ENCODE measurements around the gene LDLRAD4. TPM values are rescaled to one million over a fixed set of nuclear protein-coding genes. Genes with fewer than 3 reads are reported as not detected.
"Not testable (repeated sequence)": the region's sequence is repeated elsewhere in the genome, so short reads cannot be mapped to it uniquely, and the experiment has no call there.

LDLRAD4 gene
- total RNA-seq, 1 experiment from 2014 or later: 0.68 TPM

DNA sequence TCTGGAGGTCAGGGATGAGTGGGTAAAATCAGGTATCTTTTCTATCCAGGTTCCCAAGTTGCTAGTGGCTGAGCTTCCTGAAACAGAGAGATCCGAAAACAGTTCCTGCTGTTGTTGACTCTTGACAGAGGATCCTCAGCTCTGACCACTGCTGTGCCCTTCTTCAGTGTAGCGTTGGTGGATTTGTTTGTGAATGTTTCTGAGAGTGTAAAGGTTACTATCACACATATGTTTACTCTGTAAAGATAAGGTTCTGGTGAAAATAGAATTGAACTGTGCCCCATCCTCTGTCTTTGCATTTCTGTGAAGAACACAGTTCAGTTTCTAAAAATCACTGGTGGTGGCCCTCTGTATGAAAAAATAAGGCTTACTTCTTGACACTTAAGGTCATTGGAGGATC lies 119.8 kb downstream of the LDLRAD4 start:
- Histone ChIP-seq H3K27me3 (replicated peaks) (no peaks in the 10 kb centered on the region), H3K4me3 (no peak overlapping the region), H3K27ac (no peak overlapping the region), H3K9me3 (replicated peaks) (no peaks in the 10 kb centered on the region), H3K4me1 (replicated peaks) (no peaks in the 10 kb centered on the region), H3K36me3 (no peaks in the 10 kb centered on the region)
- DNase-seq (ENCODE audit: low read depth in 1 of 2, low spot score in 2 of 2): no peak

DNA sequence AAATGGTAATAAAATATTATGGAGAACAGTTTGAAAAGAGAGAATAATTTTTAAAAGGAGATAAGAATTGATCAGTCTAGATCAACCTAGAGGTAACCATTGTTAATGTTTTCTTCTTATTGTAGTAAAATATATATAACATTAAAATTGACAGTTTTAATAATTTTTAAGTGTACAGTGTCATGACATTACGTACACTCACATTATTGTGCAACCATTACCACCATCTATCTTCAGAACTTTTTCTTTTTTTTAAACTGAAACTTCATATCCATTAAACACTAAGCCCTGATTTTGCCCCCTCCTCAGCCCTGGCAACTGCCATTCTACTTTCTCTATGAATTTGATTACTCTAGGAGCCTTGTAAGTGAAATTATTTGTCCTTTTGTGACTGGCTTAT lies 121.1 kb downstream of the LDLRAD4 start:
- Histone ChIP-seq H3K4me1 (replicated peaks) (no peaks in the 10 kb centered on the region), H3K36me3 (no peaks in the 10 kb centered on the region), H3K9me3 (replicated peaks) (no peaks in the 10 kb centered on the region), H3K27me3 (replicated peaks) (no peaks in the 10 kb centered on the region), H3K27ac (no peak overlapping the region), H3K4me3 (no peak overlapping the region)
- DNase-seq (ENCODE audit: low read depth in 1 of 2, low spot score in 2 of 2): no peak

DNA sequence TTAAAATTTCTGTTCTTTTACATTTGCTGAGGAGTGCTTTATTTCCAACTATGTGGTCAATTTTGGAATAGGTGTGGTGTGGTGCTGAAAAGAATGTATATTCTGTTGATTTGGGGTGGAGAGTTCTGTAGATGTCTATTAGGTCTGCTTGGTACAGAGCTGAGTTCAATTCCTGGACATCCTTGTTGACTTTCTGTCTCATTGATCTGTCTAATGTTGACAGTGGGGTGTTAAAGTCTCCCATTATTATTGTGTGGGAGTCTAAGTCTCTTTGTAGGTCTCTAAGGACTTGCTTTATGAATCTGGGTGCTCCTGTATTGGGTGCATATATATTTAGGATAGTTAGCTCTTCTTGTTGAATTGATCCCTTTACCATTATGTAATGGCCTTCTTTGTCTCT lies 127.9 kb downstream of the LDLRAD4 start:
- not testable (repeated sequence) for H3K27me3 ChIP-seq (replicated peaks); DNase-seq (ENCODE audit: low read depth in 1 of 2, low spot score in 2 of 2); H3K9me3 ChIP-seq (replicated peaks); H3K4me3 ChIP-seq; H3K4me1 ChIP-seq (replicated peaks); H3K27ac ChIP-seq; H3K36me3 ChIP-seq

DNA sequence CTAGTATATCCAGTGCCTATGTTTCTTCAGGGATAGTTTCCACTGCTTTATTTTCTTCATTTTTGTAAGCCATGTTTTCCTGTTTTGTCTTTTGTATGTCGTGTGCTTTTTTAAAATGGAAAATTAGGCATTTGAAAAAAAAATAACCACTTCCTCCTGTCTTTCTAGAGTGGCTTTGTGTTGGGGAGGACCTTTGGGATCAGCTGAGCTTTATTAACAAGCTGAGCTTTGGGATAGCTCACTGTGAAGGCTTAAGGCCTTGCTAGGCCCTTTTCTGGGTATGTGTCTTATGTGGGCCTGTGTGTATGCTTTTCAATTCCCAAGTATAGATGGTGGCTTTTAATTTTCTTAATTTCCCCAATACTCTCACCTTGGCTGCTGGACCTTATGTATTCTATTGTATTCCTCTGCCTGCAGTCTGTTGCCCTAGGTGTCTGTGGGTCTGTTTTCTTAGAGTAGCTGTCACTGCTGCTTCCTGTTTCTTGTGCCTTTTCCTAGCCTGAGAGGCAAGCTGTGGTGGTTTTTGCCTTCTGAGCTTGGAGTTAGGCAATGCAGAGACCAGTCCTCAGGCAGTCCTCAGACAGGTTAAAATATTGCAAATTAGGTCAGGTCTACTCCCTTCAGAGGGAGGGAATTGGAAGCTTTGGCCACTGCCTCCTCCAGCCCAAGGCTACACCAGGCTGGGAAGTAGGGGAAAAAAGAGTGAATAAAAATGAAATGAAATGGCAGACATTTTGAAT lies 134.7 kb downstream of the LDLRAD4 start:
- no peaks in the 10 kb centered on the region for H3K27me3 ChIP-seq (replicated peaks)
- no peak for DNase-seq (ENCODE audit: low read depth in 1 of 2, low spot score in 2 of 2)
- H3K36me3 ChIP-seq: no peaks in the 10 kb centered on the region
- no peaks in the 10 kb centered on the region for H3K9me3 ChIP-seq (replicated peaks)
- H3K4me3 ChIP-seq: no peak overlapping the region
- H3K27ac ChIP-seq: no peak overlapping the region
- H3K4me1 ChIP-seq (replicated peaks): no peaks in the 10 kb centered on the region

DNA sequence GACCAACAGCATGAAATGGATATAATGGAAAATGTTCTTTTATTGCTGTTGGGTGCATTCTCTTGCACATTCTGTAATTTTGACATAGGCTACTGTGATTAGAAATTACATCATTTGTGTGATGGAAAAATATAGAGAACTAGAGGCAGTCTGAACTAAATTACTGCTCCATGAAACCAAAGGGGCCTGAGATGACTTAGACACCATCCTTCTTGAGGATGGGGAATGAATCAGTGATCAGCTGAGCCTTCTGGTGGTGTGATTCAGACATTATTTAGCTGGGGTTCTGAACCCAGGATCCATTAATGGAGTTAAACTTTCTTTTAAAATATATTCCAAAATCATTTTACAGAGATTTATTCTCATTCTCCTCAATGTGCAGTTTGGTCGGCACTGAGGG lies 135.8 kb downstream of the LDLRAD4 start:
- DNase-seq (ENCODE audit: low read depth in 1 of 2, low spot score in 2 of 2): no peak
- H3K27ac ChIP-seq: no peak overlapping the region
- H3K27me3 ChIP-seq (replicated peaks): no peaks in the 10 kb centered on the region
- H3K4me3 ChIP-seq: no peak overlapping the region
- no peaks in the 10 kb centered on the region for H3K9me3 ChIP-seq (replicated peaks)
- H3K36me3 ChIP-seq: no peaks in the 10 kb centered on the region
- no peaks in the 10 kb centered on the region for H3K4me1 ChIP-seq (replicated peaks)

DNA sequence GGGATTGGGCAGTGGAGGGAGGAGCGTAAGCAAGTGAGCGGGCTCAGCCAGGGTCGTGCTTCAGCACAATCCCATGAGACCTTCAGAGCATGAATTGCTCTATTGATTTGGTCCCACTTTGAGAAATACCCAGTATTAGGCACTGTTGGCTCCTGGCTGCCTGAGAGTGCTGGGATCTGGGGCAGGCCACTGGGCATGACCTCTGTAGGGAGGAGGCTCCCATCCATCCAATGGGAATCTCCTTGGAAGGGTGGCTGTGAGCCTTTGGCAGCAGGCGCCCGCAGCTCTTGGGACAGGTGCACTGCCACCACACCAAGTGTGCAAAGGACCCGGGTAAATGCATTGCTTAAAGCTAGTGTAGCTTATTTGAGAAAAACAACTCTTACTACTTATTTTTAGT lies 137.5 kb downstream of the LDLRAD4 start:
- Histone ChIP-seq H3K4me1 (replicated peaks) (no peaks in the 10 kb centered on the region), H3K27ac (no peak overlapping the region), H3K4me3 (no peak overlapping the region), H3K27me3 (replicated peaks) (no peaks in the 10 kb centered on the region), H3K36me3 (no peaks in the 10 kb centered on the region), H3K9me3 (replicated peaks) (no peaks in the 10 kb centered on the region)
- DNase-seq (ENCODE audit: low read depth in 1 of 2, low spot score in 2 of 2): no peak

DNA sequence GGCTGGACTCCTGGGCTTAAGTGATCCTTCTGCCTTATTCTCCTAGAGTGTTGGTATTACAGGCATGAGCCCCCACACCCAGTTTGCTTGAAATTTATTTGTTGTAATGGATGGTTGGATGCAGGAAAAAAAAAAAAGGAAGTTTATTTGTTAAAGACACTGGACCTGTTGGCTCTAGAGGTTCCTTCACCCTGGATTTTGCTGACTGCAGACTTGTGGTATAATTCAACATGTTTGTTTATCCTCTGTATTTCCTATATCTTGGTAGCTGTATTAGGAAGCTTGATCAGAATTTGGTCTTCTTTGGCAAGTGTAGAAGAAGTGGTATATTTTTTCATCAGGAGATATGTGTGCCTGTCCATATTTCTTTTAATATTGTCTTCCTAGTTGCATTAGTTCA lies 138.7 kb downstream of the LDLRAD4 start:
- H3K27ac ChIP-seq: no peak overlapping the region
- no peaks in the 10 kb centered on the region for H3K9me3 ChIP-seq (replicated peaks)
- no peaks in the 10 kb centered on the region for H3K4me1 ChIP-seq (replicated peaks)
- no peaks in the 10 kb centered on the region for H3K36me3 ChIP-seq
- DNase-seq (ENCODE audit: low read depth in 1 of 2, low spot score in 2 of 2): no peak
- H3K27me3 ChIP-seq (replicated peaks): no peaks in the 10 kb centered on the region
- no peak overlapping the region for H3K4me3 ChIP-seq

DNA sequence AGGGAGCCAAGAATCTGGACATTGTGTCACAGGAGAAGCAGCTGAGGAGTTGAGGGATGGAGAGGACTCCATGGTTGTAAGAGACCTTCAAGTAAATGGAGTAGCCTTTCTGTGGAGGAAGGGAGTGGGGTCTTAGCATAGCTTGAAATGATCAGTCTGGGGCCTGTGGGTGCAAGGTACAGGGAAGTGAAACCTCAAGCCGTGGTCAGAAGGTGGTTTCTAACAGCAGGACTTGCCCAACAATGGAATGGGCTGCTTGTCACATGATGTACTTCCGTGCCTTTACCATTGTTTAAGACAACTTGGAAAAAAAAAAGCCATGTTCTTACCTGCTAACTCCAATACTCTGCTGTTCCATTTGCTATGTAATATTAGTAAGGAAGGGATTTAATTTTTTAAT lies 140.7 kb downstream of the LDLRAD4 start:
- Histone ChIP-seq H3K36me3 (no peaks in the 10 kb centered on the region), H3K4me1 (replicated peaks) (no peaks in the 10 kb centered on the region), H3K27ac (no peak overlapping the region), H3K9me3 (replicated peaks) (no peaks in the 10 kb centered on the region), H3K4me3 (no peak overlapping the region), H3K27me3 (replicated peaks) (no peaks in the 10 kb centered on the region)
- DNase-seq (ENCODE audit: low read depth in 1 of 2, low spot score in 2 of 2): no peak

DNA sequence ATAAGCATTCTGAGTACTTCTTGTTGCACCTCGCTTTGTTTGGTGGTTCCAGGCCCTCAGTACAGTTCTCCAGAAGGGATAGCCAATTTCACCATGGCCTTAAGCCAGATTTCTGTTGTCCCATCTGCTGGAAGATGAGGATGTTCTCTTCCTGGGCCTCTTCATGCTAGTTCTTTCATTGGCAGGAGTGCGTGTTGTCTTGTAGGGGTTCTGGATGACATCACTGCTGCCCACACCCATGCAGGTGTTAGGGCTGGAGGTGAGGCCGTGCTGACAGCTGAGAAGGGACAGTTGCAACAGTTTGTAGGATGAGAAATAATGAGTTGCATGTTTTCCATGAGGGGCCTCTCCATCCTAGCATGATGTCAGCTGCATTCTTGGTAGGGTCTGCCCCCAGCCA lies 142.9 kb downstream of the LDLRAD4 start:
- H3K9me3 ChIP-seq (replicated peaks): no peaks in the 10 kb centered on the region
- H3K27me3 ChIP-seq (replicated peaks): no peaks in the 10 kb centered on the region
- H3K4me1 ChIP-seq (replicated peaks): no peaks in the 10 kb centered on the region
- no peak overlapping the region for H3K27ac ChIP-seq
- DNase-seq (ENCODE audit: low read depth in 1 of 2, low spot score in 2 of 2): no peak
- no peak overlapping the region for H3K4me3 ChIP-seq
- no peaks in the 10 kb centered on the region for H3K36me3 ChIP-seq

DNA sequence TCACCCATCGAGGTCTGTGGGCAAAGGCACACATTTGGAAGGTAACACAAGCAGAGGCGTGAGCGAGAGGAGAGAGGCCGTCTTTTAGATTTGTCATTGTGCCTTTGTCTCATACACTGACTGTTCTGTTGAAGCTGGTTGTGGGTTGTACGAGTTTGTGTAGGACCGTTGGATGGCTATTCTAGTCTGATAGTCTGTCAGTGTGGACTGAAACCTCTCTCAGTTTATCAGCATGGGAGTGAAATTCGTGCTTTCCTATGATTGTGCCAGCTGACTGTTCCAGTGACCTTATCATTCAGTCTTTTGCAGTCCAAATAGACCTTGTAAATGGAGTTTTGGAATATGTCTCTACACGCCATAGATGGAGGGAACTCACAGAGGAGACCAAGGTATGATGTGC lies 143.5 kb downstream of the LDLRAD4 start:
- no peak for DNase-seq (ENCODE audit: low read depth in 1 of 2, low spot score in 2 of 2)
- Histone ChIP-seq H3K36me3 (no peaks in the 10 kb centered on the region), H3K27me3 (replicated peaks) (no peaks in the 10 kb centered on the region), H3K9me3 (replicated peaks) (no peaks in the 10 kb centered on the region), H3K4me1 (replicated peaks) (no peaks in the 10 kb centered on the region), H3K27ac (no peak overlapping the region), H3K4me3 (no peak overlapping the region)

DNA sequence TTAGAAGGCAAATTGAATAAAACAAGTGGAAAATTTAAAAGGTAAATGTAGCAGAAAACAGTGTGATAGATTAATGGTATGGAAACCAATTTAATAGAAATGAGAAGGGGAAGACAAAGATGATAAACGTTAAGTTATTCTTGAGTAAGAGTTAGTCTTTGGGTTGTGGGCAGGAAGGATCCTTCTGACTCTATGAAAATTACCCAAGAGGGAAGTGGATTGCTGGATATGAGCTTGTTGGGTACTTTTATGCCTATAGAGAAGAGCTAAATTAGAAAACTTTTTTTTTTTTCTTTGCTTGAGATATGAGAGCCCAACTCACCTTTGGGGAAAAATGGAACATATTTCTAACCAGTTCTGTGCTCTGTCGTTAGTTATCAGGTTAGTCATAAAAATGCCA lies 144.0 kb downstream of the LDLRAD4 start:
- H3K27me3 ChIP-seq (replicated peaks): no peaks in the 10 kb centered on the region
- no peaks in the 10 kb centered on the region for H3K36me3 ChIP-seq
- no peak overlapping the region for H3K4me3 ChIP-seq
- no peaks in the 10 kb centered on the region for H3K9me3 ChIP-seq (replicated peaks)
- DNase-seq (ENCODE audit: low read depth in 1 of 2, low spot score in 2 of 2): no peak
- H3K27ac ChIP-seq: no peak overlapping the region
- H3K4me1 ChIP-seq (replicated peaks): no peaks in the 10 kb centered on the region

DNA sequence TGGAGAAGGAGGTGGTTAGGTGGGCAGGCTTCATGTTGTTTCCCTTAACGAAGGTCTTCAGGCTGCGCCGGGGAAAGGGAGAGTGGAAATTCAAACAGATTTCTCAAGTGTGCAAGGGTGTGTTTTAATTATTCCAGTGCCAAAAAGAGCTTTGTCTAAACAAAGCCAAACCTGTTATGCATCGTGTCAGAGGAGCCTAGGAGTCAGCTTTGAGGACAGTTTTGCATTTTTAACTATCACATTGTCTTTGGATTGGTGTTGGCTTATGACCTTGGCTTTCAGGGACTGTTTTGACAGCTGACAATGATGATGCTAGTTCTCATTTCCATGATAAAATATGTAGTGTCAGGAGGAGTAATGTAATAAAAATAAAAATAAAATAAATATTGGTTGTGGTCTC lies 144.8 kb downstream of the LDLRAD4 start:
- no peaks in the 10 kb centered on the region for H3K27me3 ChIP-seq (replicated peaks)

DNA sequence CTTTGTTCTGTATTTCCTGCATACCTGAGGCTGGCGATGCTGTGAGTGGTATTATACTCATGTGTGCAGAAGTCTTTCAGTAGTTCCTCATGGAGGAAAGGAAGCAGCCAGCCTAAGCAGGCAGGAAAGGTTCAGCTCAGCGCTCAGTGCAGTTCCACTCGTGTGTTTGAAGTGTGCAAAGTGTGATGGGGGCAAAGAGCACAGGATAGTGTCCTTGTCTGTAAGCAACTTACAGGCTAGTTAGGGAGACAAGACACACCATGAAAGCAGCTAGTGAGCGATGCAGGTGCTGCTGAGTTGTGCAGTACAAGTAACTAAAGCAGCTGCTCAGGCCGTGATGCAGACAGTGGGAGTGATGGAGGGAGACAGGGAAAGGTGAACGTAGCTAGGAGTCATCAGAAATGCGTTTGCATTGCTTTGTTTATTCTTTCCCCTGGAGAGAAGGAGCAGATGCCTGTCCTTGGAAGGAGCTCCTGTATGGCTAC lies 146.2 kb downstream of the LDLRAD4 start:
- H3K27ac ChIP-seq: no peak overlapping the region
- H3K4me1 ChIP-seq (replicated peaks): peaks cover 12% of the 10 kb centered on the region
- no peak for DNase-seq (ENCODE audit: low read depth in 1 of 2, low spot score in 2 of 2)
- no peaks in the 10 kb centered on the region for H3K36me3 ChIP-seq
- H3K4me3 ChIP-seq: no peak overlapping the region
- no peaks in the 10 kb centered on the region for H3K9me3 ChIP-seq (replicated peaks)
- no peaks in the 10 kb centered on the region for H3K27me3 ChIP-seq (replicated peaks)

More for the DNA sequence above, 144.8 kb downstream of the LDLRAD4 start:
- Histone ChIP-seq H3K36me3 (no peaks in the 10 kb centered on the region), H3K4me3 (no peak overlapping the region), H3K4me1 (replicated peaks) (no peaks in the 10 kb centered on the region), H3K27ac (no peak overlapping the region), H3K9me3 (replicated peaks) (no peaks in the 10 kb centered on the region)
- DNase-seq (ENCODE audit: low read depth in 1 of 2, low spot score in 2 of 2): no peak

DNA sequence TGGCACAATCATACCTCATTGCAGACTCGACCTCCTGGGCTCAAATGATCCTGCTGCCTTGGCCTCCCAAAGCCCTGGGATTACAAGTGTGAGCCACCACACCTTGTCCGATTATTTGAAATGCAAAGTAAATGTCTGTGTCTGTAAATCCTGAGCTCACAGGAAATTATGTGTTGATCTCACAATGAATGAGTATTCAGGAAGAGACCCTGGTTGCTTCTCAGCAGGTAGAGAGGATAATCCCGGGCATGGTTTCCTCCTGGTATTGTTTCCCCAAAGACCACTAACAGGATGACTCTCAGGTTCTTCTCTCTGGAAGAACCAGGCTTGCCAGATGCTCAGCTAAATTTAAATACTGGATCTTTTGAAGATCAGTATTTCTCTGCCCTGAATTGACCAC lies 147.6 kb downstream of the LDLRAD4 start:
- H3K9me3 ChIP-seq (replicated peaks): no peaks in the 10 kb centered on the region
- no peaks in the 10 kb centered on the region for H3K36me3 ChIP-seq
- H3K27ac ChIP-seq: no peak overlapping the region
- no peaks in the 10 kb centered on the region for H3K27me3 ChIP-seq (replicated peaks)
- DNase-seq (ENCODE audit: low read depth in 1 of 2, low spot score in 2 of 2): no peak
- H3K4me3 ChIP-seq: no peak overlapping the region
- peaks cover 18% of the 10 kb centered on the region for H3K4me1 ChIP-seq (replicated peaks)

DNA sequence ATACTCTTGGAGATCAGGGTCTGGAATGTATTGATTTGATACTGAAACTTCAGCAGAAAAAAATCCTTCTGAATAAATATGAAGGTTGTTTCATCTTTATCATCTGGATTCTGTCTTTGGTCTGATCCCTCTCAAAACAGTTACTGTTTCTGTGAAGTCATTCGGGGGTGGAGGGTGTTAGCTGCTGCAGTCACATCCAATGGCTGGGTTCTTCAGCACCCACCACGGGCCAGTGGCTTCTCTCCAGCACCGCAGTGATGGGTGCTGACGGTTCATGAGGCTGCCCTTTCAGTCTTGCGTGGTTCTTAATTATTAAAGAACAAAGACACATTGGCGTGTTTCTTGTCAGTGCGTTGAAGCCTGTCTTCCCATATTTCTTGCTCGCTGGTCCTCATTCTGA lies 148.0 kb downstream of the LDLRAD4 start:
- H3K27ac ChIP-seq: no peak overlapping the region
- H3K4me1 ChIP-seq (replicated peaks): peaks cover 18% of the 10 kb centered on the region
- no peaks in the 10 kb centered on the region for H3K9me3 ChIP-seq (replicated peaks)
- H3K4me3 ChIP-seq: no peak overlapping the region
- H3K27me3 ChIP-seq (replicated peaks): no peaks in the 10 kb centered on the region
- DNase-seq (ENCODE audit: low read depth in 1 of 2, low spot score in 2 of 2): no peak
- no peaks in the 10 kb centered on the region for H3K36me3 ChIP-seq
